Right renal pelvis (tissue), 4 donors: ENCODE measurements around the gene NOC2L. TPM values are rescaled to one million over a fixed set of nuclear protein-coding genes. Genes with fewer than 3 reads are reported as not detected.
A peak's percentile ranks its signal among the peaks of the same experiment; 100 is the strongest.

Experiments used
- DNase-seq, 4 donors: peaks; one replicate each; pipeline ENCODE4 v3.0.0-alpha.2; 2013; ENCODE audit warnings: low read depth in 4 of 4, low spot score in 3 of 4, missing footprints in 1 of 4
- polyA plus RNA-seq, 4 donors: library from polyadenylated mRNA; unstranded; fragments of 120-200 nt; gene quantifications; one replicate each; pipeline ENCODE4 v1.2.1, GENCODE V29; 2013; ENCODE audit not compliant: insufficient read length in 4 of 4

The NOC2L gene
- 10 to 100 TPM; 53.1 to 65.2 (median 57.0) TPM for polyA plus RNA-seq

- DNase-seq, result peak in 3 of 4 donors; percentile 74 to 78 (median 77)
These were observed at the start of gene NOC2L for GRCh38 chr1:958823-959730. NOC2L (minus strand) TSS chr1:959256; CDS start chr1:959240, 16 bp downstream.

DNA sequence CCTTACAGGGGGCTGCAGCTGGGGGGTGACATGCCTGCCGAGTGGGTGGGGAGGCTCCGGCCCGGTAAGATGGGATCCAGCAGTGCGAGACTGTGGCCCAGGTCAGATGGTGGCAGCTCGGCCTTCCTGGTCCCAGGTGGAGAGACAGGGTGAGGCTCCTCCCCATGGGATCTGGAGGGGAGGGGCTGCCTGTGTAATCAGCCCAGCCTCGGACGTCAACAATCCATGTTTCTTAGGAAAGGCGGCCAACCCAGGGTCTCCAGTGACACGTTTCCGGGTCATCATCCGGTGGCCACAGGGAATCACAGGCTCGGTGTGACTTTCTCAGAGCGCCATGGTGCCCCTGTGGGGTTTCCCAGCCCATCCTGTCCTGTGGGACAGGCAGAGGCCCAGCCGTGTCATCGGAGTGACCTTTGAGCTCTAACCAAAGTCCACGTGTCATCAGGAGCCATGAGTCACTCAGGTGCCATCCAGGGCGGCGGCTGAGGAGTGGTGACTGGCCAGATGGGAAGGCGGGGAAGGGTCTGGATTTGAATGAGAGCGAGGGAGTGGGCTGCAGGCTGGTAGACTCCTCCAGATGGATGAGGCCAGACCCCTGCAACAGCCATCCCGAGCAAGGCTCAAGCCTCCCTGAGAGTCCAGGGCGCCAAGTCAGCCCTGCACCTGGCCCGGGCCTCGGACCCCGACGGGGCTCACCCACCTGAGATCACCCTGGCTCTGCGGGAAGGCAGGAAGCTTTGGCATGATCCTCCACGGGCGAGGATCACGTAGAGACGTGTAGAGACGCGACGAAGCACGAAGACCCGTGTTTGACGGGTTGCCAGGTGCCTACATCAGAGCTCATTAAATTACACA lies 47.5 kb upstream of the NOC2L start:
- DNase-seq, result no peak

DNA sequence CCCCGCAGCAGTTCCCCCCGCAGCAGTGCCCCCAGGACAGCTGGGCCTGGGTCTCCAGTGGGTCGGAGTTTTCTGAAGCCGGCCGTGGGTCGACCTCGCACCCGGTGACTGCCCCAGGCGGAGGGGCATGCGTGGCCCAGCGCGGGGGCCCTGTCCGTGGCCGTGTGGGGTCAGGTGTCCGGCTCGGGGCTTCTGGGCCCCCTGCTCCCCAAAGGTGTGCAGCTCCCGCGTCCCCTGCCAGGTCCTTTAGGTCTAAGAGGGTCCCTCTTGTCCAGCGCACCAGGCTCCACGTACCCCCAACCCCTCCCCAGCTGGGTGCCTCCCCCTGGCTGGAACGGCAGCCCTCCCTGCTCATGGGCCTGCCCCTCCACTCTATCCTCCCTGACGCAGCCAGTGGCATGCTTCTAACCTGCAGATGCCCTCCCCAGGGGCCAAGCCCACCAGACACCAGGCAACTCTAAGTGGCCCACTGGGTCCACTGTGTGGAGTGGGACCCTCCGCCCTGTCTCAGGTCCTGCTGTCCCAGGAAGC lies 46.8 kb upstream of the NOC2L start:
- DNase-seq, result no peak

- no peak for DNase-seq
These were observed 46.0 kb upstream of the NOC2L start for GRCh38 chr1:1004780-1005697.

GRCh38 chr1:1004420-1004779 lies 45.3 kb upstream of the NOC2L start:
- DNase-seq, result no peak

- DNase-seq, result no peak
These were observed 44.8 kb upstream of the NOC2L start for GRCh38 chr1:1003618-1004419.

- no peak for DNase-seq
These were observed 42.2 kb upstream of the NOC2L start for GRCh38 chr1:1001057-1001783.

DNA sequence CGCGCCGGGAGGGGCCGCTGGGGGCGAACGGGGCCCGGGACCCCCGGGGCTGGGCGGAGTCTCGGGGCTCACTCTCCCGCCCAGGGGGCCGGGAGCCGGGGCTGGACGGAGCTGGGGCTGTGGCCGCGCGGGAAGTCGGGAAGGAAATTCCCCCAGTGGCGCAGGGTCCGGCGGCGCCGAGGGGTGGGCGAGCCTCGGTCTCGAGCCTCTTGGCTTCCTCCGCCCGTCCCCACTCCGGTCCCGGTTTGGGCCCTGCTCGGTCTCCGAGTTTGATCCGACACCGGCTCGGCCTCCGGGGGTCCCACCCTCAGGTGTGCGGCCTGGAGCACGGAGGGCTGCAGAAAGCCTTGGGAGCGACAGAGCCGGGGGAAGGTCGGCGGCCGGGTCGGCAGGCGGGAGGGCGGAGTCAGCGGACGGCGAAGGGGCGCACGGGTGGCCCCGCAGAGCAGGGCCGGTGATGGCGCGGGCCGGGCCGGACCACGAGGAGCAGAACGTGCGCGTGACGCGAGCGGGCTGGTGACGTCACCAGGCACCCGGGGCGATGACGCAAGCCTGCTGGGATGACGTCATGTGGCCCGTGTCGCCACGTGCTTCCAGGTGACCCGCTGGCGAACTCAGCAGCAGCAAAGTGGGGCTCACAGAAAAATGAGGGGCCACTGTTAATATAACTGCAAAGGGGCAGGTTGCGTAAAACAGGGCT lies 41.5 kb upstream of the NOC2L start:
- DNase-seq, result peak in 1 of 4 donors; percentile 81

DNA sequence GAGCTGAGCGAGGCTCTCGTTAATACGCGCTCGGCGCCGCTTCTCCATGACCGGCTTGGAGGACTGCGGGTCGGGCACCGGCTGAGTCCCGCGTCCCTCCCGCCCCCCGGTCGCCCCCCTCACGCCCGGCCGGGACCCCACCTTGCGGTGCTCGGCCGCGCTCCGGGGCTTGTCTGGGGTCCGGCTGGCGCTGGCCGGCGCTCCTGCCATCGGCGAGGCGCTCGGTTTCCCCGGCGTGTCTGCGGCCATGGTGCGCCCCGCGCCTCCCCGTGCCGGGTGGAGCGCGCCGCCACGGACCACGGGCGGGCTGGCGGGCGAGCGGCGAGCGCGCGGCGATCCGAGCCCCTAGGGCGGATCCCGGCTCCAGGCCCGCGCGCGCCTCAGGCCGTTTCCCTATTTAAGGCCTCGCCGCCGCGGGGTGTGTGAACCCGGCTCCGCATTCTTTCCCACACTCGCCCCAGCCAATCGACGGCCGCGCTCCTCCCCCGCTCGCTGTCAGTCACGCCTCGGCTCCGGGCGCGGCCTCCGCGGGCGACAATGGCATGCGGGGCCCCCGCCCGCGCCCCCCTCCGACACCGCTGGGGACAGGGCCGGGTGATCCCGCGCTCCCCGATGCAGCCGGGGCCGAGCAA lies 40.8 kb upstream of the NOC2L start, which contains the start of gene HES4:
Gene HES4, minus strand, starts transcription at position 373 of the 632 bp plus-strand sequence. Its CDS starts 124 bp downstream, at position 249.
- DNase-seq, result peak in 2 of 4 donors; percentile 83 to 85

DNA sequence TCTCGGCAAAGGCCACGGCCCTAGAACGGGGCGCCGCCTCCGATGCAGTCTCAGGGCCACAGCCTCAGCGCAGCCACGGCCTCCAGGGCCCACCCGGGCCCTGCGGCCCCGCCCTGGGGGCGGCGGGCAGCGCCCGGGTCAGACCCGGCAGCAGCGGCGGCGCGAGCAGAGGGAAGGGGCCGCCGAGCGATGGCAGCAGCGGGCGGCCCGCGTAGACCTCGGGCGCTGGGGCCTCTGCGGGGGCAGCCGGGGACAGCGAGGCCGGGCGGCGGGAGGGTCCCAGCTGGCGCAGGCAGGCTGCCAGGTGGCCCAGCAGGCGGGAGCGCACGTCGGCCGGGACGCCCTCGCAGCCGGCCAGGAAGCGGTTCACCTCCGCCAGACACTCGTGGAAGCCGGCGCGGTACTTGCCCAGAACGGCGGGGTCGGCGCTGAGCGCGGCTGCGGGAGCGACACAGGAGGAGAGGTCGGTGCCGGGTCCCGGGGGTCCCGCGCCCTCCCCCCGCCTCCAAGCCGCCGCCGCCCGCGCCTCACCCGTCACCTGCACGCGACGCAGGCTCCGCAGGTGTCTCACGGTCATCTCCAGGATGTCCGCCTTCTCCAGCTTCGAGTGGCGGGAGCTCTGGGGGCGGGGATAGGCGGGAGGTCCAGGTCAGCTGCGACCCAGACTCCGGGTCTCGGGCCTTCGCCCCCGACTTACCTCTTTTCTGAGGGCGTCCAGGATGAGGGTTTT lies 40.1 kb upstream of the NOC2L start:
- no peak for DNase-seq

DNA sequence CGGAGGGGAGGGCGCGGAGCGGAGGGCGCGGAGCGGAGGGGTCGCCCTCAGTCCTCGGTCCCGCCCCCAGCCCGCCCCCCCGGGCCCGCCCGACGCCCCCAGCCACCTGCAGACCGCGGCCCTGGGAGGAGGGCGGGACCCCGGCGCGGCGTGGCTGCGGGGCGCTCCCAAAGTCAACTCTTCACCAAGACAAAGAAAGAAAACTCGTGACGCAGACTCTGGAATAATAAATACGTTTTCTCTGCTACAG lies 39.6 kb upstream of the NOC2L start:
- no peak for DNase-seq

DNA sequence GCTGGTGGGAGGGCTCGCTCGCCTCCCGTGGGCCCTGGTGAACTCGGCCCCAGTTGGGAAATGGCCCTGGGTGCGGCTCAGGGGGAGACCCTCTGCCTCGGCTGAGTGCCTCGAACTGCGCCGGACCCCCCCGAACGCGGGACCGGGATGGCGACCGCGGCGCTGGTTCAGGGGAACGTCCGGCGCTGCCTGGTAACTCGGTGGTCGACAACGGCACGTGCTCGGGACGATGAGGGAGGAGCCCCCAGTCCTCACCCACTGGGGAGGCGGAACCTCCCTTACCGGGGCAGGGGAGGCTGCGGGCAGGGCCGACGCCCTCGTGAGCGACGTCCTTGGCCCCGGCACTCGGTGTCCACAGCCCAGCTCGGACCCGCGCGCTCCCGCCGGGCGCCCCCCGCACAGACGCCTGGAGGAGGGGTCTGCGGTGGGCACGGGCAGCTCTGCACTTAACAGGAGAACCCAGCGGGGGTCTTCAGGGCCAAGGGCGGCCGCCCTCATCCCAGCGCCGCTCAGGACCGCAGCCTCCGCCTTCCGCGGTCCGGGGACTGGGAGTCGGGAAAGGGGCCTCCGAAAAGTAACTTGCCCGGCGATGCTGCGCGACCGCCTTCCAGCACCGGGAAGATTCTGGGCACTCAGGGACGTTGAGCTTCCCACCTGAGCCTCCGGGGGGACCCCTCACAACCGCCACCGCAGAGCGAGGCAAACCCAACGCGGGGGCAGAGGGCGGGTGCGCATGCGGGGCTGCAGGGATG lies 39.1 kb upstream of the NOC2L start:
- no peak for DNase-seq

- DNase-seq, result no peak
These were observed 38.6 kb upstream of the NOC2L start for GRCh38 chr1:997713-997992.

- no peak for DNase-seq
These were observed 38.0 kb upstream of the NOC2L start for GRCh38 chr1:996851-997712.
